Smooth muscle cell (in vitro differentiated cells): ENCODE results near the gene ENDOU. TPM values are rescaled to one million over a fixed set of nuclear protein-coding genes. Genes with fewer than 3 reads are reported as not detected.

Experiments
- DNase-seq: peaks from one replicate; lab custom pipeline; 2025; ENCODE audit not compliant: unreplicated experiment; lab: John Stamatoyannopoulos, UW
- H2AFZ ChIP-seq: fragments of 200-600 bp; sonication (generic); 2 replicates; pipeline ENCODE4 v1.6.0; 2016; ENCODE audit warnings: antibody characterized with exemption, low read depth, mild to moderate bottlenecking
- H3F3A ChIP-seq: fragments of 200-600 bp; sonication (generic); 2 replicates; pipeline ENCODE4 v1.6.0; 2017; ENCODE audit warnings: antibody characterized with exemption, low read depth
- H3K27ac ChIP-seq: fragments of 200-600 bp; sonication (generic); 2 replicates; pipeline ENCODE4 v1.5.1; 2016; ENCODE audit warnings: low read depth, mild to moderate bottlenecking
- H3K27me3 ChIP-seq: fragments of 200-600 bp; sonication (generic); 2 replicates; pipeline ENCODE4 v1.6.1; 2016; ENCODE audit warnings: low read depth, mild to moderate bottlenecking
- H3K36me3 ChIP-seq: fragments of 200-600 bp; sonication (generic); 2 replicates; pipeline ENCODE4 v1.5.1; 2016; ENCODE audit warnings: low read depth
- H3K4me1 ChIP-seq: fragments of 200-600 bp; sonication (generic); 2 replicates; pipeline ENCODE4 v1.5.1; 2016; ENCODE audit warnings: low read depth
- H3K4me2 ChIP-seq: fragments of 200-600 bp; sonication (generic); 2 replicates; pipeline ENCODE4 v1.6.0; 2016; ENCODE audit warnings: mild to moderate bottlenecking
- H3K4me3 ChIP-seq: fragments of 200-600 bp; sonication (generic); 2 replicates; pipeline ENCODE4 v1.5.1; 2016; ENCODE audit warnings: mild to moderate bottlenecking
- H3K79me2 ChIP-seq: fragments of 200-600 bp; sonication (generic); 2 replicates; pipeline ENCODE4 v1.6.0; 2016; ENCODE audit warnings: low read depth, mild to moderate bottlenecking
- H3K9ac ChIP-seq: fragments of 200-600 bp; sonication (generic); 2 replicates; pipeline ENCODE4 v1.6.0; 2016; ENCODE audit warnings: low read depth
- H3K9me3 ChIP-seq: fragments of 200-600 bp; sonication (generic); replicated peaks from 2 replicates; pipeline ENCODE4 v1.5.1; 2016; ENCODE audit warnings: low read depth
- H4K20me1 ChIP-seq: fragments of 200-600 bp; sonication (generic); 2 replicates; pipeline ENCODE4 v1.6.0; 2016; ENCODE audit warnings: low read depth
- WGBS: methylation state at CpG from one replicate; pipeline ENCODE4 v1.1.7; 2016; ENCODE audit warnings: low lambda C conversion rate; 5-methylcytosine and 5-hydroxymethylcytosine counted together
- polyA plus RNA-seq: library from polyadenylated mRNA; unstranded; fragments of >200 nt; fragmentation: Nextera tagmentation; extraction: Ambion mirVana; gene quantifications from 2 replicates; pipeline ENCODE4 v1.2.1, GENCODE V29; 2016
- total RNA-seq: library from RNA; depleted of rRNA; stranded (reverse); fragments of >200 nt; gene quantifications from 2 replicates; pipeline ENCODE4 v1.2.3, GENCODE V29; 2014
- TF ChIP-seq, protein P1 (sequence below): fragments of 200-600 bp; sonication (generic); IDR thresholded peaks from 2 replicates; pipeline ENCODE4 v1.5.1; 2017; ENCODE audit warnings: borderline replicate concordance, mild to moderate bottlenecking, antibody characterized with exemption; ENCODE audit not compliant: insufficient read depth, poor library complexity, severe bottlenecking

Gene ENDOU
- total and polyA plus RNA-seq, 2 experiments from 2014 or later: 0.47 to 5.1 TPM

DNA sequence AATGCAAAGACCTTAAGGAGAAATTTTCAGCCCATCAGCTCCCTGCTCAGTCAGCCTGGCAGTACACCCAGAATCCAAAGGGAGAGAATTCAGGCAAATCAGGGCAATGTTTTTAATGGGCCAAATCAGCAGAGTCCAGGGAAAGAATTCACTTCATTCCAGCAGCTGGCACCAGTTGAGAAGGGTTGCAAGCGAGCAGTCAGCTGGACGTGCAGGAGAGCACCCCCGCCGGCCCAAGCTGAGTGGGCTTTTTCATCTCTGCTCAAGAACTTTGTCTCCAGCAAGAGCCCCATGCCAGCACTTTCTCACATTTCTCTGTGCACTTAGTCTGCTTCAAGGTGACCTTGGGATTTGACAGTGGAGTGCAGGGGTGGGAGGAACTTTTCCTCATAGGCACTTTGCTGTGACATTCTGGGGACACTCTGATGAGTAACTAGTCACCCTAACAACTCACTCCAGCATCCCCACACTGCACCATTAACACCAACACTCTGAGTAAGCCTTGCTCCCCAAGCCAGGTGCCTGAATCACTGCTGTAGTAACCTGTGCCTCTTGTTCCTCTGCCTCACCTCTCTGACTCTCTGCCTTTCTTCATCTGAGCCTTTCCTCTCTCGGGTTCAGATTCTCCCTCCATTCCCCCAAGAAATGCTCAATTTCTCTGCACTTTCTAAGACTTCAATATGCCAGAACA, 2.2 kb downstream of the ENDOU start:
- no peak overlapping the region for H2AFZ ChIP-seq
- H4K20me1 ChIP-seq: no peaks in the 10 kb centered on the region
- H3K4me1 ChIP-seq: no peaks in the 10 kb centered on the region
- no peaks in the 10 kb centered on the region for H3K27me3 ChIP-seq
- H3K27ac ChIP-seq: no peak overlapping the region
- no peak overlapping the region for H3K9ac ChIP-seq
- no peak for DNase-seq
- TF ChIP-seq, protein P1, sequence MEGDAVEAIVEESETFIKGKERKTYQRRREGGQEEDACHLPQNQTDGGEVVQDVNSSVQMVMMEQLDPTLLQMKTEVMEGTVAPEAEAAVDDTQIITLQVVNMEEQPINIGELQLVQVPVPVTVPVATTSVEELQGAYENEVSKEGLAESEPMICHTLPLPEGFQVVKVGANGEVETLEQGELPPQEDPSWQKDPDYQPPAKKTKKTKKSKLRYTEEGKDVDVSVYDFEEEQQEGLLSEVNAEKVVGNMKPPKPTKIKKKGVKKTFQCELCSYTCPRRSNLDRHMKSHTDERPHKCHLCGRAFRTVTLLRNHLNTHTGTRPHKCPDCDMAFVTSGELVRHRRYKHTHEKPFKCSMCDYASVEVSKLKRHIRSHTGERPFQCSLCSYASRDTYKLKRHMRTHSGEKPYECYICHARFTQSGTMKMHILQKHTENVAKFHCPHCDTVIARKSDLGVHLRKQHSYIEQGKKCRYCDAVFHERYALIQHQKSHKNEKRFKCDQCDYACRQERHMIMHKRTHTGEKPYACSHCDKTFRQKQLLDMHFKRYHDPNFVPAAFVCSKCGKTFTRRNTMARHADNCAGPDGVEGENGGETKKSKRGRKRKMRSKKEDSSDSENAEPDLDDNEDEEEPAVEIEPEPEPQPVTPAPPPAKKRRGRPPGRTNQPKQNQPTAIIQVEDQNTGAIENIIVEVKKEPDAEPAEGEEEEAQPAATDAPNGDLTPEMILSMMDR: no peak
- H3K79me2 ChIP-seq: no peaks in the 10 kb centered on the region
- no peak overlapping the region for H3K4me2 ChIP-seq
- no peak overlapping the region for H3K4me3 ChIP-seq
- H3K36me3 ChIP-seq: no peaks in the 10 kb centered on the region
- WGBS: 88% methylated on average over 5 of the region's 5 CpGs
- no peaks in the 10 kb centered on the region for H3F3A ChIP-seq
- no peaks in the 10 kb centered on the region for H3K9me3 ChIP-seq

DNA sequence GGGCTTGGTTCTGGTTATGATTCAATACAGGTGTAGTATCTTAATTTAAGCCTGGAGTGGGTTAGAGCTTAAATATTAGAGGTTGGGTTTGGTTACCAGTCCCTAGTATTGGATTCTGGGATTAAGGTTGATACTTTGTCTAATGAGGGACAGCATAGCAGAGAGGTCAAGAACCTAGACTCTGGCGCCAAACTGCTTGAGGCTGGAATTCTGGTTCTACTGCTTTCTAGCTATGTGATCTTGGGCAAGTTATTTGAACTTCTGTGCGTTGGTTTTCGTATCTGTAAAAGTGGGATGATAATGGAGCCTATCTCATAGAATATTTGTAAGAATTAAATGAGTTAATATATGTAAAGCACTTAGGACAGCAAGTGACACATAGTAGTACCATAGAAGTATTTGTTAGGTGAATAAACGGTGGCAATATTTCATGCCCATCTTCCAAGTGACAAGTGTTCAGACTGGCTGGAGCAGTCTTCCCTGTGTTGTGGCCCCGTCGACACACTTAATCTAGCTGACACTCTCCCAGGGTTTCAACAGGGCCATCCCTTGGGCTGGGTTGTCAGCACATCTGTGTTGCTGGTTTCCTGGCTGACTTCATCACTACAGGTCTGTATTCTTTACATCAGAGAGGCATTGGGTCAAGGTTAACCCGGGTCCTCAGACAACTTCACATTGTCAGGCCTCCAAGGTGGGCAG, 3.0 kb downstream of the ENDOU start:
- Histone ChIP-seq H3K9ac (no peak overlapping the region), H3K79me2 (no peaks in the 10 kb centered on the region), H2AFZ (no peak overlapping the region), H3K9me3 (no peaks in the 10 kb centered on the region), H3K4me1 (peaks cover 4% of the 10 kb centered on the region), H3F3A (no peaks in the 10 kb centered on the region), H3K4me3 (no peak overlapping the region), H3K27me3 (no peaks in the 10 kb centered on the region), H4K20me1 (no peaks in the 10 kb centered on the region), H3K27ac (no peak overlapping the region), H3K36me3 (no peaks in the 10 kb centered on the region), H3K4me2 (no peak overlapping the region)
- 69% methylated on average over 7 of the region's 7 CpGs for WGBS
- TF ChIP-seq, protein P1: no peak
- DNase-seq: no peak

DNA sequence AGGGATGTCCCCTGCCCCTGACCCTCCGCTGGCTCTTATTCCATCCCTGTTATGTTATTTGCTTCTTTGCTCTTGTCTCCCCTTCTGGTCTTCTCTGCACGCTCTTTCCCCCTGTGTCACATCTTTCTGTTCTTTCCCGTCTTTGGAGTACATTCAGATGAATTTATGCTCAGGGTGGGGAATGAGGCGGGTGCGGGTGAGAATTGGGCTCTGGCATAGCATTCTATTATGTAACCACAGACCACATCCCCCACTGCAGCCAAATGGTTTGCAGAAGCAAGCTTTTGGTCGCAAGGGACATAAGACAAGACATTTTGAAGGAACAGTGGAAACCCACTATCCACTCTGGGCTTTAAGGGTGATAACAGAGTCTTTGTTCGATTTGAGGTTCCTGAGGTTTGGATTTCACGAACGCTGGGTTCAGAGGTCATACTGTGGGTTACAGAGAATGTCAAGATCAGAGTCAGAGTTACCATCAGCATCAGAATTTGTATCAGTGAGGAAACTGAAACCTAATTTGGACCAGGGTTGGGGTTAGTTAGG, 3.8 kb downstream of the ENDOU start:
- Histone ChIP-seq H3F3A (no peaks in the 10 kb centered on the region), H3K27ac (no peak overlapping the region), H3K4me1 (peaks cover 4% of the 10 kb centered on the region), H3K27me3 (no peaks in the 10 kb centered on the region), H3K36me3 (no peaks in the 10 kb centered on the region), H4K20me1 (no peaks in the 10 kb centered on the region), H3K9ac (no peak overlapping the region), H3K4me2 (no peak overlapping the region), H3K79me2 (no peaks in the 10 kb centered on the region), H2AFZ (no peak overlapping the region), H3K9me3 (no peaks in the 10 kb centered on the region), H3K4me3 (no peak overlapping the region)
- TF ChIP-seq, protein P1: no peak
- no peak for DNase-seq
- 90% methylated on average over 9 of the region's 9 CpGs for WGBS

DNA sequence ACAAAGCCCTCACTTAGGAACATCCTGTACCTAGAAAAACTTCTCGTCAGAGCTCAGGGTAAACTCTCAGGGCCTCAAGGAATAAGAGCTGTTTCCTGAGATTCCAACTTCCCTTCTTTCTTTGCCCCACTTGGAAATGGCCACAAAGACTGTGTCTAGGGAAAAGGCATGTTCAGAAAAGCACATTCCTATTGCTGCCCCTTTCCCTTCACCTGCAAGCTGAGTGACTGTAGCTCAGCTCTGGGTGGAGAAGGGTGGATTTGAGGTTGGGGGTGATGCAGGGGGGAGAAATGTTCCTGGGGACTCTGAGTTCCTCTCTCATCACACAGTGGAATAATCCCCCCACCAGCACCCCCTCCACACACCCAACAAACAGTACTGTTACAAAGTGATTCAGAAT, 6.8 kb downstream of the ENDOU start:
- no peak overlapping the region for H2AFZ ChIP-seq
- H3K79me2 ChIP-seq: no peaks in the 10 kb centered on the region

More for the DNA sequence above, 6.8 kb downstream of the ENDOU start:
- no peak overlapping the region for H3K27ac ChIP-seq
- H3K9ac ChIP-seq: no peak overlapping the region
- H3K4me2 ChIP-seq: no peak overlapping the region
- H3K4me1 ChIP-seq: peaks cover 4% of the 10 kb centered on the region
- H3K9me3 ChIP-seq: no peaks in the 10 kb centered on the region
- no peaks in the 10 kb centered on the region for H3F3A ChIP-seq
- WGBS: 90% methylated on average over 1 of the region's 1 CpG
- H3K36me3 ChIP-seq: no peaks in the 10 kb centered on the region
- TF ChIP-seq, protein P1: no peak
- no peaks in the 10 kb centered on the region for H4K20me1 ChIP-seq
- no peak overlapping the region for H3K4me3 ChIP-seq
- DNase-seq: no peak
- H3K27me3 ChIP-seq: no peaks in the 10 kb centered on the region
